Measurements from ENCODE around the gene AQP2. TPM values are rescaled to one million over a fixed set of nuclear protein-coding genes. Genes with fewer than 3 reads are reported as not detected.

Gene AQP2
- total RNA-seq, 1 experiment from 2014 or later: 0.36 TPM

GRCh38 chr12:49957570-49957967 lies 7.0 kb downstream of the AQP2 start:
- H3K4me3 ChIP-seq (ENCODE audit: low read depth in 2 of 2, low read length in 2 of 2): no peak overlapping the region
- no peaks in the 10 kb centered on the region for H3K9me3 ChIP-seq (ENCODE audit: control insufficient read depth, insufficient read depth, low read depth, low read length)
- ChIA-PET CTCF (no interaction called here), POLR2A (no interaction called here)
- in situ Hi-C loops (cut with HindIII; ENCODE audit: low pct_unique_long_range_greater_than_20kb, low sequenced_read_pairs): no loop called here
- DNase-seq (ENCODE audit: low read depth, low spot score): no peak
- TF ChIP-seq, protein P1, sequence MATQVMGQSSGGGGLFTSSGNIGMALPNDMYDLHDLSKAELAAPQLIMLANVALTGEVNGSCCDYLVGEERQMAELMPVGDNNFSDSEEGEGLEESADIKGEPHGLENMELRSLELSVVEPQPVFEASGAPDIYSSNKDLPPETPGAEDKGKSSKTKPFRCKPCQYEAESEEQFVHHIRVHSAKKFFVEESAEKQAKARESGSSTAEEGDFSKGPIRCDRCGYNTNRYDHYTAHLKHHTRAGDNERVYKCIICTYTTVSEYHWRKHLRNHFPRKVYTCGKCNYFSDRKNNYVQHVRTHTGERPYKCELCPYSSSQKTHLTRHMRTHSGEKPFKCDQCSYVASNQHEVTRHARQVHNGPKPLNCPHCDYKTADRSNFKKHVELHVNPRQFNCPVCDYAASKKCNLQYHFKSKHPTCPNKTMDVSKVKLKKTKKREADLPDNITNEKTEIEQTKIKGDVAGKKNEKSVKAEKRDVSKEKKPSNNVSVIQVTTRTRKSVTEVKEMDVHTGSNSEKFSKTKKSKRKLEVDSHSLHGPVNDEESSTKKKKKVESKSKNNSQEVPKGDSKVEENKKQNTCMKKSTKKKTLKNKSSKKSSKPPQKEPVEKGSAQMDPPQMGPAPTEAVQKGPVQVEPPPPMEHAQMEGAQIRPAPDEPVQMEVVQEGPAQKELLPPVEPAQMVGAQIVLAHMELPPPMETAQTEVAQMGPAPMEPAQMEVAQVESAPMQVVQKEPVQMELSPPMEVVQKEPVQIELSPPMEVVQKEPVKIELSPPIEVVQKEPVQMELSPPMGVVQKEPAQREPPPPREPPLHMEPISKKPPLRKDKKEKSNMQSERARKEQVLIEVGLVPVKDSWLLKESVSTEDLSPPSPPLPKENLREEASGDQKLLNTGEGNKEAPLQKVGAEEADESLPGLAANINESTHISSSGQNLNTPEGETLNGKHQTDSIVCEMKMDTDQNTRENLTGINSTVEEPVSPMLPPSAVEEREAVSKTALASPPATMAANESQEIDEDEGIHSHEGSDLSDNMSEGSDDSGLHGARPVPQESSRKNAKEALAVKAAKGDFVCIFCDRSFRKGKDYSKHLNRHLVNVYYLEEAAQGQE (IDR thresholded peaks at IDR 0.05; ENCODE audit: insufficient read depth in 1 of 2, low read depth in 2 of 2, low read length in 1 of 2): no peak
- TF ChIP-seq TCF7L2 (IDR thresholded peaks at IDR 0.05; ENCODE audit: low read depth, low read length): no peak
- H3K36me3 ChIP-seq (ENCODE audit: control insufficient read depth, insufficient read depth, low read length): no peaks in the 10 kb centered on the region
- no TSS peak for BruUV-seq (replicated peaks)
- H3K27me3 ChIP-seq (ENCODE audit: control insufficient read depth, insufficient read depth, low read length): no peaks in the 10 kb centered on the region
- peaks cover 24% of the 10 kb centered on the region for H3K4me1 ChIP-seq (ENCODE audit: control insufficient read depth, insufficient read depth, low read length)
- no peak for ATAC-seq
- H3K27ac ChIP-seq (ENCODE audit: low read length): peak overlapping the region; percentile 44; the same call in 1 of the 2 replicates
- intact Hi-C loops (cut with micrococcal nuclease; ENCODE audit: unreplicated experiment): loop anchor here (10.0 kb wide), 1 partner anchor 183 kb away; no protein-coding TSS in a partner anchor

DNA sequence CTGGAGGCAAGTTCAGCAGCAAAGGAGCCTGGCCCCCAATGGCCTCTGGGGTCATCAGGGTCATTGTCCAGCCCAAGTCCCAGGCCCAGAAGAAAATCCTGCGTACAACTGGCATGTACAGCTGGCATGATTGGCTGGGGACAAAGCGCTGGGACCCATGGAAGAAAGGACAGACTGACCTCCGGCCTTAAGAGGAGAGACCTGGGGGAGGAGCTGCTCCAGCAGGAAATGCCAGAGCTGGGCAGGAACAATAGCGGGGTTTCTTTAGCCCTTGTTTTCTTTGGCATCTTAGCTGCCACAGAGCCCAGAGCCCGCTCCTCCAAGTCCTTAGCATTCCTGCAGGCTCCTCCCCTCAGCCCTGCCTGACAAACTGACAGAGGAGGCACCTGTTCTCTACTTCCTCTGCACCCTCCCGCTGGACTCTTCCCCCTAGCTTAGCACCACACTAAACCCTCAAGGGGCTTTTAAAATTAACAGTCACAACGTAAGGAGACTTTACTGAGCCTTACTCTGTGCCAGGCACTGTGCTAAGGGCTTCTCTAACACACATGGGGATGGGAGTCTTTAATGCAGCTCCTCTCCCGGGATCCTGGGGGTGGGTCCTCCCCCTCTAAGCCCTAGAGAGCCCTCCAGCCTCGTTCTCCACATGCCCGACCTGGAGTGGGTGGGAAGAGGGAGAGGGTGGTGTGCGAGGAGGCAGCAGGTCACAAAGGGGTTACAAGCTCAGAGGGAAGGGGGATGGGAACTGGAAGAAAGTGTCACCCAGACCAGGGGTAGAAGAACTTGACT lies 9.3 kb downstream of the AQP2 start:
- ChIA-PET CTCF (interaction anchor here (0.6 to 1.6 kb wide), 3 partner anchors 9 to 44 kb away, joined by 3 to 5 read pairs (median 4); no protein-coding TSS in a partner anchor), POLR2A (interaction anchor here (0.6 kb wide), 1 partner anchor 9 kb away, joined by 3 read pairs; no protein-coding TSS in a partner anchor)
- H3K9me3 ChIP-seq (ENCODE audit: control insufficient read depth, insufficient read depth, low read depth, low read length): no peaks in the 10 kb centered on the region
- DNase-seq (ENCODE audit: low read depth, low spot score) (no peak), ATAC-seq (peak; percentile 81)
- H3K27ac ChIP-seq (ENCODE audit: low read length): peak overlapping the region; percentile 80
- no peaks in the 10 kb centered on the region for H3K27me3 ChIP-seq (ENCODE audit: control insufficient read depth, insufficient read depth, low read length)
- in situ Hi-C loops (cut with HindIII; ENCODE audit: low pct_unique_long_range_greater_than_20kb, low sequenced_read_pairs): no loop called here
- H3K36me3 ChIP-seq (ENCODE audit: control insufficient read depth, insufficient read depth, low read length): no peaks in the 10 kb centered on the region
- intact Hi-C loops (cut with micrococcal nuclease; ENCODE audit: unreplicated experiment): loop anchor here (10.0 kb wide), 1 partner anchor 185 kb away; no protein-coding TSS in a partner anchor
- no peak overlapping the region for H3K4me3 ChIP-seq (ENCODE audit: low read depth in 2 of 2, low read length in 2 of 2)
- peaks cover 33% of the 10 kb centered on the region for H3K4me1 ChIP-seq (ENCODE audit: control insufficient read depth, insufficient read depth, low read length)
- BruUV-seq (replicated peaks): no TSS peak
- TF ChIP-seq, protein P1 (IDR thresholded peaks at IDR 0.05; ENCODE audit: insufficient read depth in 1 of 2, low read depth in 2 of 2, low read length in 1 of 2): no peak
- TF ChIP-seq POLR2AphosphoS5 (IDR thresholded peaks at IDR 0.05; ENCODE audit: low read depth, low read length): no peak; the same call in 1 of the 2 replicates
- no peak for TF ChIP-seq SIN3A (IDR thresholded peaks at IDR 0.05; ENCODE audit: borderline replicate concordance, insufficient read depth, low read depth, low read length)
- no peak for TF ChIP-seq TCF7L2 (IDR thresholded peaks at IDR 0.05; ENCODE audit: low read depth, low read length)
- TF ChIP-seq, protein P2, sequence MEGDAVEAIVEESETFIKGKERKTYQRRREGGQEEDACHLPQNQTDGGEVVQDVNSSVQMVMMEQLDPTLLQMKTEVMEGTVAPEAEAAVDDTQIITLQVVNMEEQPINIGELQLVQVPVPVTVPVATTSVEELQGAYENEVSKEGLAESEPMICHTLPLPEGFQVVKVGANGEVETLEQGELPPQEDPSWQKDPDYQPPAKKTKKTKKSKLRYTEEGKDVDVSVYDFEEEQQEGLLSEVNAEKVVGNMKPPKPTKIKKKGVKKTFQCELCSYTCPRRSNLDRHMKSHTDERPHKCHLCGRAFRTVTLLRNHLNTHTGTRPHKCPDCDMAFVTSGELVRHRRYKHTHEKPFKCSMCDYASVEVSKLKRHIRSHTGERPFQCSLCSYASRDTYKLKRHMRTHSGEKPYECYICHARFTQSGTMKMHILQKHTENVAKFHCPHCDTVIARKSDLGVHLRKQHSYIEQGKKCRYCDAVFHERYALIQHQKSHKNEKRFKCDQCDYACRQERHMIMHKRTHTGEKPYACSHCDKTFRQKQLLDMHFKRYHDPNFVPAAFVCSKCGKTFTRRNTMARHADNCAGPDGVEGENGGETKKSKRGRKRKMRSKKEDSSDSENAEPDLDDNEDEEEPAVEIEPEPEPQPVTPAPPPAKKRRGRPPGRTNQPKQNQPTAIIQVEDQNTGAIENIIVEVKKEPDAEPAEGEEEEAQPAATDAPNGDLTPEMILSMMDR (IDR thresholded peaks at IDR 0.05): no peak

Measured in Panc1 (cell line).